ENCODE measurements around the gene KAZALD1.

The KAZALD1 gene, protein sequence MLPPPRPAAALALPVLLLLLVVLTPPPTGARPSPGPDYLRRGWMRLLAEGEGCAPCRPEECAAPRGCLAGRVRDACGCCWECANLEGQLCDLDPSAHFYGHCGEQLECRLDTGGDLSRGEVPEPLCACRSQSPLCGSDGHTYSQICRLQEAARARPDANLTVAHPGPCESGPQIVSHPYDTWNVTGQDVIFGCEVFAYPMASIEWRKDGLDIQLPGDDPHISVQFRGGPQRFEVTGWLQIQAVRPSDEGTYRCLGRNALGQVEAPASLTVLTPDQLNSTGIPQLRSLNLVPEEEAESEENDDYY

DNA sequence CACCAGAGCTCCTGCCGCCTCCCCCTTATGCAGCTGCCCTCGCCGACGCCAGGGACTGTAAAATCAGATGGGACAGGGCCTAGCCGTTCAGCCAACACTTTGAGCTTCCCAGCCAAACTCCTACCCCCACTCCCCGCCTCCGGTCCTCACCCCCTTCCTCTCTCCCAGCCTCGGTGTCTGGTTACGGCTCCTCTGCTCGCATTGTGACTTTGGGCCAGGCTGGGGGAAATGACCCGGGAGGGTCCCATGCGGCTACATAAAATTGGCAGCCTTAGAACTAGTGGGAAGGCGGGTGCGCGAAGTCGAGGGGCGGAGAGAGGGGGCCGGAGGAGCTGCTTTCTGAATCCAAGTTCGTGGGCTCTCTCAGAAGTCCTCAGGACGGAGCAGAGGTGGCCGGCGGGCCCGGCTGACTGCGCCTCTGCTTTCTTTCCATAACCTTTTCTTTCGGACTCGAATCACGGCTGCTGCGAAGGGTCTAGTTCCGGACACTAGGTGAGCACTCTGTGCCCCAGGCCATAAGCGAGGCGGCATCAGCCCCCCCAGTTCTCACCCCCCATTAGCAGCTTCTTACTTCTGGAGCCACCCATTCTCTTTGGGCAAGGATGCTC lies at the start of gene KAZALD1:
TSS of gene KAZALD1 (plus strand) at position 366 of the 608 bp plus-strand sequence. CDS start 604 bp downstream, outside the sequence.
- in situ Hi-C loops (cut with MboI; ENCODE audit: low sequenced_read_pairs), result no loop called here

GRCh38 chr10:101012525-101013364 lies 49.0 kb upstream of the KAZALD1 start:
- in situ Hi-C loops (cut with MboI; ENCODE audit: low sequenced_read_pairs), result no loop called here

- in situ Hi-C loops (cut with MboI; ENCODE audit: low sequenced_read_pairs), result no loop called here
These were observed 48.4 kb upstream of the KAZALD1 start for GRCh38 chr10:101013365-101013825.

GRCh38 chr10:101014230-101014884 lies 47.4 kb upstream of the KAZALD1 start:
- in situ Hi-C loops (cut with MboI; ENCODE audit: low sequenced_read_pairs), result no loop called here

- in situ Hi-C loops (cut with MboI; ENCODE audit: low sequenced_read_pairs), result no loop called here
These were observed 46.7 kb upstream of the KAZALD1 start for GRCh38 chr10:101014966-101015581.

DNA sequence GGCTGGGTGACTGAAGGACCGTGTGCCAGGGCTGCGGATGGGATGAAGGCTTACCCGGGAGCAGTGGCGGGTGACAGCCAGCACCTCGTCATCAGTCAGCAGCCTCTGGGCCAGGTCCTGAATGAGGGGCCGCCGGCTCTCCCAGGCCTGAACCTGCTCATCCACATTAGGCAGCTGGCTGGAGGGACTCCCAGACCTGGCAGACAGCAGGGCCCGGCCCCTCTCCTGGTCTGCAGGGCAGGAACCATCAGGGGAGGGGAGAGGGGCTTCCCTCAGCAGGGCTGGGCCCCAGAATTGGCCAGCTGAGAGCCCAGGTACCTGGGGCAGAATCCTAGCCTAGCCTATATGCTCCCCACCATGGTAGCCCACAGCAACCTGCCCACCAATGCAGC lies 46.2 kb upstream of the KAZALD1 start:
- in situ Hi-C loops (cut with MboI; ENCODE audit: low sequenced_read_pairs), result no loop called here

GRCh38 chr10:101016814-101017213 lies 45.0 kb upstream of the KAZALD1 start:
- in situ Hi-C loops (cut with MboI; ENCODE audit: low sequenced_read_pairs), result no loop called here

DNA sequence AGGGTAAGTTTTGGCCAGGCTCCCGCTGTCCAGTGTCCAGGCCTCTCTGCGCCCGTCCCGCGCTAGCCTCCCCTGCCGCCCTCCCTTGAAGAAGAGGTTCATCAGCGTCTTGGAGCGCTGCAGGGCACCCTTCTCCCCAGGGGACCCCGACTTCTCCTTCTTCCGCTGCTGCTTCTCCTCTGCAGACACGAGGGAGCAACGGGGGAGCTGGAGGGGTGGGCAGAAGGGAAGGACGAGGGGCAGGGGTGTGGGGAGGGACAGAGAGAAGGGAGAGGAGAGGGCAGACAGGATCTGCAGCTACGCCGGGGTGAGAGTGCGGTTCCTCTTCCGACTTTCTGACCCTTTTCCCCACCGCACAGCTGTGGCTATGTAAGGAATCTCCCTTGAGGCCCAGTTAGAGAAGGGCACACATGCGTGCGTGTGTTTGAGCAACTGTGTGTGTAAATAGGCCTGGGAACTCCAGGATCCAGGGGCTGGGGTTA lies 43.6 kb upstream of the KAZALD1 start:
- in situ Hi-C loops (cut with MboI; ENCODE audit: low sequenced_read_pairs), result no loop called here

GRCh38 chr10:101018600-101019439 lies 43.0 kb upstream of the KAZALD1 start:
- in situ Hi-C loops (cut with MboI; ENCODE audit: low sequenced_read_pairs), result no loop called here

DNA sequence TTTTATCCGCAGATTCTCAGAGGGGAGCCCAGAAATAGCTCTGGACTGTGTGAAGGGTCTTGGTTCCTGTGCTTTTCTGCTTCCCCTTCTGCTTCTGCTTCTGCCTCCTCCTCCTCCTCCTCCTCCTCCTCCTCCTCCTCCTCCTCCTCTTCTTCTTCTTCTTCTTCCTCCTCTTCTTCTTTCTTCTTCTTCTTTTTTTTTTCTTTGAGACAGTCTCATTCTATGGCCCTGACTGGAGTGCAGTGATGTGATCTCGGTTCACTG lies 42.4 kb upstream of the KAZALD1 start:
- in situ Hi-C loops (cut with MboI; ENCODE audit: low sequenced_read_pairs), result no loop called here

- in situ Hi-C loops (cut with MboI; ENCODE audit: low sequenced_read_pairs), result no loop called here
These were observed 41.2 kb upstream of the KAZALD1 start for GRCh38 chr10:101020427-101021075.

DNA sequence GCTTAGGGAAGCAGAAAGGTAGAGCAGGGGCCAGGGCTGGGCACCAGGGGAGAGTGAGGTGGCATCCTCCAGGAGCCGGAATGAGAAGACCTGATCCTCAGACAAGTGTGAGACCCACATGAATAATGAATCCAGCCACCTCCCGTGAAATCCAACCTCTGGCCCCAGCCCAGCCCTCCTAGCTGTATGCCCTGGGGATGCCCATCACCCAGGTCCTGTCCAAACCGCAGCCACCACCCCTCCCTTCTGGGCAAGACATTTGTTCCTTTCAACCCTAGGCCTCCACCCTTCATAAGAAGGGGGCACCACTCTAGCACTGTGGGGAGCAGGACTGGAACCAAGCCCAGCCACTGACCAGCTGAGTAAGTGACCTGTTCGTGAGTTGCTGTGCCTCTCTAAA lies 40.5 kb upstream of the KAZALD1 start:
- in situ Hi-C loops (cut with MboI; ENCODE audit: low sequenced_read_pairs), result no loop called here

- in situ Hi-C loops (cut with MboI; ENCODE audit: low sequenced_read_pairs), result no loop called here
These were observed 40.0 kb upstream of the KAZALD1 start for GRCh38 chr10:101021692-101022251.

- in situ Hi-C loops (cut with MboI; ENCODE audit: low sequenced_read_pairs), result no loop called here
These were observed 38.7 kb upstream of the KAZALD1 start for GRCh38 chr10:101022967-101023705.

DNA sequence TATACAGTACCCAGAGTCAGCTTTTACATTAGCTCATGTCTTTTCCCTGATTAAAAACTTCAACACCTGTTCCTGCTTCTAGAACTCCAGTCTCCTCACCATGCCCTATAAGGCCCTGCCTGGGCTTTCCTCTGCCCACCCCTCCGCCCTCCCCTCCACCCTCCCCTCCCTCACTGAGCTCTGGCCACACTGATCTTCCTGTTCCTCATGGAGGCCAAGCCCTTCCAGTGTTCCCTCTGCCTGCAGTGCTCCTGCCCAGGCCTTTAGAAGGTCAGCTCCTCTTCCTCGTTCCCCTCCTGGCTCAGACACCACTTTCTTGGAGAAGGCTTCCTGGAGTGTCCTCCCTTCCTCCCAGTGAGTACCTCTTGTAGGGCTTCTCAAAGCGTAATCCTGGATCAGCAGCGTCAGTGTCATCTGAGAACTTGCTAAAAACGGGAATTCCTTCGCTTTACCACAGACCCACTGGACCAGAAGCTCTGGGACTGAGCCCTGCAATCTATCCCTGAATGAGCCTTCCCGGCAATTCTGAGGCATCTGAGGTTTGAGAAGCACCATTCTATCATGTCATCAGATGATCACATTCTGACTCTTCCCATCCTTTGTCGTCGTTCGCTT lies 34.6 kb upstream of the KAZALD1 start:
- in situ Hi-C loops (cut with MboI; ENCODE audit: low sequenced_read_pairs), result no loop called here

- in situ Hi-C loops (cut with MboI; ENCODE audit: low sequenced_read_pairs), result no loop called here
These were observed 33.1 kb upstream of the KAZALD1 start for GRCh38 chr10:101028446-101029337.

Measured in HL-60/S4 (cell line).